Kasumi-1 (cell line): Measurements from ENCODE around the gene LRMDA.

ENCODE experiments used
- DNase-seq, 2 experiments: peaks; one replicate each; lab custom pipeline; 2025; lab: John Stamatoyannopoulos, UW

The LRMDA gene

DNA sequence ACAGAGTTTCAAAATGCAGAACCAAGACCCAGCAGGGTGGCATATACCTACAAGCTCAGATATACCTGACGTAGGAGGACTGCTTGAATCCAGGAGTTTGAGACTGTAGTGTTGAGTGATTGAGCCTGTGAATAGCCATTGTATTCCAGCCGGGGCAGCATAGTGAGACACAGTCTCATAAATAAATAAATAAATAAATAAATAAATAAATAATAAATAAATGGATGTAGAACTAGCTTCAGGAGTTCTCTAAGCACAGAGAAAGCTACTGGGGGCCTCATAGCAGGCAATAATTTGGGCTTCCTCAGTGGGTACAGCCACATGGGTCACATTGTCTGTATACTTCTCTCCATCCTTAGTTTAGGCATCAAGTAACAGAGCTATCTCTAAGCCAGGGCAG is 906.8 kb downstream of the LRMDA start:
- no peak for DNase-seq

GRCh38 chr10:76341740-76342139 is 910.3 kb downstream of the LRMDA start:
- DNase-seq = peak; percentile 43 to 49

- no peak for DNase-seq
Measured at GRCh38 chr10:76342996-76343395, 911.6 kb downstream of the LRMDA start.

DNA sequence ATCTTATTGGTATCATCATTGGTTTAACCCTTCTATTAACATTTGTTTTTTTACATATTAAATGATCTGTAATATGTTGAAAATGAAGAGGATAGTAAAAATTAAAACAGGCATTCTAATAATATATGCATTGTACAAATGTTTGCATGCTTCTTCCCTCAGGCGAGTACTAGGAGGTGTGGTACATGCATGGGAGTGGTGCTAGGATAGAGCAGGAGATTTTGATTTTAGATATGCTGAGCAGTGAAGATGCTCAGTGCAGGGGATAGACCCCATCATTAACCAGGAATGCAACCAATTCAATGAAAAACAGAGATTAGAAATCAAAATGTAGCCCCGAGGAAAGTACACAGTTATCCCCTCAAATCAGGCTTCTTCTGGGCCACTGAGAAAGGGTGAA is 916.4 kb downstream of the LRMDA start:
- no peak for DNase-seq

- DNase-seq = no peak
Measured at GRCh38 chr10:76350583-76350982, 919.2 kb downstream of the LRMDA start.

DNA sequence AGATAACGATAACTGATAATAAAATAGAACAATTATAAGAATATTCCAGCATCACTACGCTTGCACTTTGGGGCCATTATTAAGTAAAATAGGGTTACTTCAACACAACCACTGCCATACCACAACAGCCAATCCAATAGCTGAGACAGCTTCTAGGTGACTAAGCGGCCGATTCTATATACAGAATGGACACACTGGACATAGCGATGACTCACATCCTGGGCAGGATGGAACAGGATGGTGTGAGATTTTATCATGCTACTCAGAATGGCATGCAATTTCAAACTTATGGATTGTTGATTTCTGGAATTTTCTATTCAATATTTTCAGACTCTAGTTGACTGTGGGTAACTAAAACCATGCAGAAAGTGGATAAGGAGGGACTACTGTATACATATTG is 920.9 kb downstream of the LRMDA start:
- no peak for DNase-seq

DNA sequence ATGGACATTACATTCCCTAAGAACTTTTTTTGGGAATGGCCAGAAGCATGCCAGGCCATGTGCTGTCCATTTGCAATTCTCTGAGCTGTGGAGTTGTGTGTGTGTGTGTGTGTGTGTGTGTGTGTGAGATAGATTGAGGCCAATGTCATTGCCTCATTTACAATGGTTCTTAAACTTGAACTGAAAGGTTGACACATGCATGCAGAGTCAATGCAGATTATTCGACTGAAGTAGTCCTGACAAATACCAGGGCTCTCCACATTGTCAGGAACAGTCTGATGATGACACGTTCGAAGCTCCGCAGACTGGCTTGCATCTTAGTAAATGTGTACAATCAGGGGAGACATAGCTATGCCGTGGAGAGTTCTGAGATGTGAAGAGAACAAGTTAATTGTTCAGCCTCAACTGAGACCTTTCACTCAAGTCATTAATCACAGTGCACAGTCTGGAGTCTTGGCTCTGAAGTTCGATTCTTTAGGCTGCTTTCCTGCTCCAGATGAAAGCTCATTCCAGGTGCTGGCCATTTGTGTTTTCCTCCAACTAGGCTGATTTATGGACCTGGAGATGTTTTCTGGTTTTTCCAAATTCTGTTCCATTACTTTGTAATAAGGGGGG is 921.9 kb downstream of the LRMDA start:
- no peak for DNase-seq

- no peak for DNase-seq
Measured at GRCh38 chr10:76354212-76354738, 922.9 kb downstream of the LRMDA start.

GRCh38 chr10:76354921-76355320 is 923.5 kb downstream of the LRMDA start:
- no peak for DNase-seq

GRCh38 chr10:76356557-76356956 is 925.1 kb downstream of the LRMDA start:
- DNase-seq = no peak

DNA sequence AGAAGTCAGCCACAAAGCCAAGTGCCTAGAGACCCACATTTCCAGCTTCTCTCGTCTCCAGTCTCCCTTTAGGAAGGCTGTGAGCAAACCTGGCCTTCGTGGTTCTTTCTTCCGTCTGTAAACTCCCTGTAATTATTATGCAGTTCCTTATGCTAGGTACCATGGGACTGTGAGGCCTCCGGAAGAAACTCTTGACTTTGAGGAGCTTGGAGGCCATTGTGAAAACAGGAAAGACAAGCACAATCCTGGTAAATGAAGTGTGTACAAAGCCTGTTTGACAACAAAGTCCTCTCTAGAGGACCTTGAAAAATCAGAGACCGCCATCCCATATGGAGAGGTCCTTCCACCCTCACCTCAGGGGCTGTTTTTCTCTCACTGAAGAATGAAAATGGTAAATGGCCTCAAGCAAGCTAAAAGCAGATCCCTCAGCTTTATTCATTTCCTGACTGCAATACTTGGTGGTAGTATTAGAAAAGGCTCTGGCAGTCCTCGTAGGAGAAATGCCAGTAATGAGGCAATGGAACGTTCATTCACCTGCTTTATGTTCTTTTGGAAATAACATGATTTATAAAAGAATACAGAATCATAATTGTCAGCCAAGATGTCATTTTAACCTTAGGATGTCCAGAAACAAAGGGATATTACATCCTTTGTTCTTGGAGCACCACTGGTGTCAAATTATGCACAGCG is 926.4 kb downstream of the LRMDA start:
- DNase-seq = no peak

- DNase-seq = no peak
Measured at GRCh38 chr10:76358743-76359395, 927.4 kb downstream of the LRMDA start.

GRCh38 chr10:76375761-76376160 is 944.3 kb downstream of the LRMDA start:
- DNase-seq = no peak

DNA sequence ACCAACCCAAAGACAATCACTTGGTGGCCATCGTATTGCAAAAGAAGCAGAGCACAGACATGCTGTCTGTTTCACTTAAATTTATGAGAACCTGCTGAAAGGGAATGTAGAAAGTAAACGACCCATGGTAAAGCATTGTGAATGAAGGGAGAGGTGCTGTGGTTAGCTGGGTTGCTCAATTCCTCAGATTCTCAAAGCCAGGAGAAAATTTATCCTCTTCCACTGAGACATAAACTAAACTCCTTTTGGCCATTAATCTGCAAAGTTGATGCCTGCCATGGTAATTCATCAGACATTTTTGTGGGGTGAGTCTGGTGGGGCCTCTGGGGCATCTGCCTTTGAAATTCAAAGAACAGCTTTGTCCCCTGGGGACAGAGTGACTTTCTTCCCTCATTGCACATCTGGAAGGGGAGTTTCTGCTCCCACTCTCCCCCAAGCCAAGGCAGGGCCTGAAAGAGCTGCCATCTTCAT is 951.0 kb downstream of the LRMDA start:
- peak in 1 of 2 experiments; percentile 6 for DNase-seq

DNA sequence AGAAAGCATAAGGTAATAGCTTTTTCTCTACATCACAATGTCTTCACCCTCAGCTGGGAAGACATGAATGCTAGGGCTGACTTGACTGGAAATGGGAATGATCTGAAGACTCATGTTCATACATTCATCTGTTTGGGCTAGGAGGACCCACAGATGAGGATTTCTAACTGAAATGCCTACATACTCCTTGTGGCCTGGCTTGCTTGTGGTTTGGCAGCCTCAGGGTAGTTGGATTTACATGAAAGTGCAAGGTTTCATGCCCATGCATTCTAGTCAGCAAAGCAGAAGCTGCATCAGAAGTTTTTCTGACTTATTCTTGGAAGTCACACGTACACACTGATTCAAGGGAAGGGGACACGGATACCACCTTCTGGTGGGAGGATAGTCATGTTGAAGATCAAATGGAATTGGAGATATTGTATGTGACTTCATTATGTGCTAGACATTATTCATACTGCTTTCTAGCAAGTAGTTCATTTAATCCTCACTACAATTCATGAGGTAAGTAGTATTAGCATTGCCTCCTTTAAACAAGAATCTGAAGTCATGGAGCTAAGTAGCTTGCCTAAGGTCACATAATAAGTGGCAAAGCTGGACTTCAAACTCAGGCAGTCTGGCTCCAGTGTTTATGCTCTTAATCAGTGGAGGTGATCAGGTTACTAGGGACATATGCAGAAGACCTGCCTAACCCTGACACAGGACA is 957.0 kb downstream of the LRMDA start:
- no peak for DNase-seq

- no peak for DNase-seq
Measured at GRCh38 chr10:76393875-76394706, 962.7 kb downstream of the LRMDA start.

DNA sequence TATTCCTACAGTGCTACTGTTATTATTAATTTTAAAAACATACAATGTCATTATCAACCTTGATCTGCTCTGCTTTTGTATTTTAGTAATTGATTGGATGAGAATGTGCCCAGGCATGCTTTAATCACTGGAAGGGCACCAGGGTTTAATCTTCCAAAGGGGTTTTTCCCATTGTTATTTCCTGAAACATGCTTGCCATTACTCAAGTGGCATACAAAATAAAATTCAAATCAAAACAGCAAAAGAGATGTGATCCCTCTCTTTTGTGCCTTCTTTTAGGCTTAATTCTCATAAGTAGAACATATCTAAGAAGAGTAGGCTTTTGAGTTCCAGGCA is 963.3 kb downstream of the LRMDA start:
- no peak for DNase-seq

DNA sequence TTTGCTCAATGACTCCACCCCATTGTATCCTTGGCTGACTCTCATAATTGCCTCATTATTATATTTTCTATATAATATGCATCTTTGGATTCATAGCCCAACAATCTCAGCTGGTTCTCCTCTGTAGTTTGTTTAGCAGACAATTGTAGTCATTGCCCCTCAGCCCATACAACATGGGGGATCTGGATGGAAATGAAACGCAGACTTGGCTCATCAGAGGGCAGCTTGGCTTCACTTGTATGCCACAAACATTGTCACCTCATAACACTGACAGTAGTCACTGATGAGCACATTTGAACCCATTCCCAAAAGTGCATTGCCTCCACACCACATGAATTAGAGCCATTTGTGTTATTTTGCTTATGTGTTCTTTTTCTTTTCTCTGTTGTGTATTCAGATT is 963.8 kb downstream of the LRMDA start:
- DNase-seq = no peak

GRCh38 chr10:76396134-76396533 is 964.7 kb downstream of the LRMDA start:
- DNase-seq = no peak

GRCh38 chr10:76397181-76398042 is 966.0 kb downstream of the LRMDA start:
- DNase-seq = no peak
